ENCODE data around the gene SLC10A2. TPM values are rescaled to one million over a fixed set of nuclear protein-coding genes. Genes with fewer than 3 reads are reported as not detected.

SLC10A2 gene
- total and polyA plus RNA-seq, 4 donors: not detected

DNA sequence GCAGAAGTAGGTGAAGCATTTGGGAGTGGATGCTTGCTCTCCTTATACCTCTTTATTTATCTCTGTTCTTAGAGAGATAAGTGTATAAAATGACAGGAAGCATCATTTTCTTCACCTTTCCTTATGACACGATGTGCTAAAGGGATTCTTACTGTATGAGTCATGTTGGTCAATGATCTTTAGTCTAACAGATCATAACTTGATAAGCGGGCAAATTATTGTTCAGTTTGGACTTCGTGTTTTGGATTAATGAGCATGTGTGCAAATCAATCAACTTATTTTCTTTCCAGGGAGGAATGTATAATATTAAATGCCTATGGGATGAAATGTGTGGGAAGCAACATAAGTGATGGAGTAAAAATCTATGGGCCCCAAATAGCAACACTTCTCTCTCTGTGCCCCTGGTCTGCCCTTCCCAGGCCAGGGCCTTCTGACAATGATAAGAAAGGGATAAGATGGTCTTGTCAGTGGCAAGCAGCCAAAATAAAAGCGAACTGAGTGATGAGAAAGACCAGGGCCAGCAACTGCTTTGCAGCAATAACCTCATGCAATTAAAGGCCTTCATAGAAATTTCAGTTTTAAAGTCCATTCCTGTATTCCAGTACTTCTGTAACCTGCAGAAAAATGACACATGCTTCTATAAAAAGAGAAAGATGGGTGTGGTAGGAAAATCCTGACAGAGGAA, 61.4 kb downstream of the SLC10A2 start:
- Histone ChIP-seq H3K4me1 (ENCODE audit: control insufficient read depth in 4 of 4, insufficient read depth in 4 of 4, low read length in 3 of 4) (no peaks in the 10 kb centered on the region), H3K36me3 (ENCODE audit: control insufficient read depth in 4 of 4, insufficient read depth in 3 of 4, low read depth in 1 of 4, low read length in 3 of 4) (no peaks in the 10 kb centered on the region), H3K27me3 (ENCODE audit: control insufficient read depth in 4 of 4, insufficient read depth in 4 of 4, low read length in 3 of 4) (no peaks in the 10 kb centered on the region), H3K4me3 (ENCODE audit: low read depth in 1 of 3, low read length in 3 of 3) (no peak overlapping the region), H3K9me3 (ENCODE audit: control insufficient read depth in 4 of 4, low read length in 3 of 4) (no peaks in the 10 kb centered on the region), H3K9ac (ENCODE audit: low read depth in 1 of 2, low read length in 2 of 2) (no peak overlapping the region), H3K27ac (ENCODE audit: low read depth in 1 of 2, low read length in 2 of 2) (no peak overlapping the region)
- DNase-seq (ENCODE audit: low spot score): no peak
- 64% methylated on average over 4 of the region's 4 CpGs for WGBS
- TF ChIP-seq EGR1 (IDR thresholded peaks at IDR 0.05; ENCODE audit: low read depth in 2 of 2) (no peak), NR2F2 (IDR thresholded peaks at IDR 0.05) (no peak)

DNA sequence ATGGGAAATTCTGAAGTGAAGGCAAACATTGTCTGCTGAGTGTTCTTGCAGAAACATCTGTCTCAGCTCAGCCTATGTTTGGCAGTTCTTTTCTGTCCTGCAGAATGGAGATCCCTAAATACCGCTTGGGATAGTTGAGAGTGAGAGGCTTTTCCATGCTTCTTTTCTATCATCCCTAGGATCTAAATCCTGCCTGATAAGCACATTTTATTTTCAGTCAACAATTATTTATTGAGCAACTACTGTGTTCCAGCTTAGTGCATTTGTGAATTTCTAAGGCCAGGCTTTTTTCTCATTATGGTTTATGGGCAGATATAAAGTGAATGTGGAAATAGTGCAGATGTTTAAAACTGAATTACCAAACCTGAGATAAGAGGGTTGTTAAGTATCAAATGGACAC, 62.6 kb downstream of the SLC10A2 start:
- Histone ChIP-seq H3K27me3 (ENCODE audit: control insufficient read depth in 4 of 4, insufficient read depth in 4 of 4, low read length in 3 of 4) (no peaks in the 10 kb centered on the region), H3K4me3 (ENCODE audit: low read depth in 1 of 3, low read length in 3 of 3) (no peak overlapping the region), H3K4me1 (ENCODE audit: control insufficient read depth in 4 of 4, insufficient read depth in 4 of 4, low read length in 3 of 4) (no peaks in the 10 kb centered on the region), H3K27ac (ENCODE audit: low read depth in 1 of 2, low read length in 2 of 2) (no peak overlapping the region), H3K36me3 (ENCODE audit: control insufficient read depth in 4 of 4, insufficient read depth in 3 of 4, low read depth in 1 of 4, low read length in 3 of 4) (no peaks in the 10 kb centered on the region), H3K9ac (ENCODE audit: low read depth in 1 of 2, low read length in 2 of 2) (no peak overlapping the region), H3K9me3 (ENCODE audit: control insufficient read depth in 4 of 4, low read length in 3 of 4) (no peaks in the 10 kb centered on the region)
- 86% methylated on average over 1 of the region's 1 CpG for WGBS
- no peak for TF ChIP-seq NR2F2 (IDR thresholded peaks at IDR 0.05)
- no peak for TF ChIP-seq HNF4G (IDR thresholded peaks at IDR 0.05)
- TF ChIP-seq, protein P1, sequence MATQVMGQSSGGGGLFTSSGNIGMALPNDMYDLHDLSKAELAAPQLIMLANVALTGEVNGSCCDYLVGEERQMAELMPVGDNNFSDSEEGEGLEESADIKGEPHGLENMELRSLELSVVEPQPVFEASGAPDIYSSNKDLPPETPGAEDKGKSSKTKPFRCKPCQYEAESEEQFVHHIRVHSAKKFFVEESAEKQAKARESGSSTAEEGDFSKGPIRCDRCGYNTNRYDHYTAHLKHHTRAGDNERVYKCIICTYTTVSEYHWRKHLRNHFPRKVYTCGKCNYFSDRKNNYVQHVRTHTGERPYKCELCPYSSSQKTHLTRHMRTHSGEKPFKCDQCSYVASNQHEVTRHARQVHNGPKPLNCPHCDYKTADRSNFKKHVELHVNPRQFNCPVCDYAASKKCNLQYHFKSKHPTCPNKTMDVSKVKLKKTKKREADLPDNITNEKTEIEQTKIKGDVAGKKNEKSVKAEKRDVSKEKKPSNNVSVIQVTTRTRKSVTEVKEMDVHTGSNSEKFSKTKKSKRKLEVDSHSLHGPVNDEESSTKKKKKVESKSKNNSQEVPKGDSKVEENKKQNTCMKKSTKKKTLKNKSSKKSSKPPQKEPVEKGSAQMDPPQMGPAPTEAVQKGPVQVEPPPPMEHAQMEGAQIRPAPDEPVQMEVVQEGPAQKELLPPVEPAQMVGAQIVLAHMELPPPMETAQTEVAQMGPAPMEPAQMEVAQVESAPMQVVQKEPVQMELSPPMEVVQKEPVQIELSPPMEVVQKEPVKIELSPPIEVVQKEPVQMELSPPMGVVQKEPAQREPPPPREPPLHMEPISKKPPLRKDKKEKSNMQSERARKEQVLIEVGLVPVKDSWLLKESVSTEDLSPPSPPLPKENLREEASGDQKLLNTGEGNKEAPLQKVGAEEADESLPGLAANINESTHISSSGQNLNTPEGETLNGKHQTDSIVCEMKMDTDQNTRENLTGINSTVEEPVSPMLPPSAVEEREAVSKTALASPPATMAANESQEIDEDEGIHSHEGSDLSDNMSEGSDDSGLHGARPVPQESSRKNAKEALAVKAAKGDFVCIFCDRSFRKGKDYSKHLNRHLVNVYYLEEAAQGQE (IDR thresholded peaks at IDR 0.05): no peak
- no peak for TF ChIP-seq JUND (IDR thresholded peaks at IDR 0.05)
- no peak for TF ChIP-seq EGR1 (IDR thresholded peaks at IDR 0.05; ENCODE audit: low read depth in 2 of 2)
- no peak for TF ChIP-seq HNF4A (conservative IDR thresholded peaks at IDR 0.05)
- TF ChIP-seq, protein P2, sequence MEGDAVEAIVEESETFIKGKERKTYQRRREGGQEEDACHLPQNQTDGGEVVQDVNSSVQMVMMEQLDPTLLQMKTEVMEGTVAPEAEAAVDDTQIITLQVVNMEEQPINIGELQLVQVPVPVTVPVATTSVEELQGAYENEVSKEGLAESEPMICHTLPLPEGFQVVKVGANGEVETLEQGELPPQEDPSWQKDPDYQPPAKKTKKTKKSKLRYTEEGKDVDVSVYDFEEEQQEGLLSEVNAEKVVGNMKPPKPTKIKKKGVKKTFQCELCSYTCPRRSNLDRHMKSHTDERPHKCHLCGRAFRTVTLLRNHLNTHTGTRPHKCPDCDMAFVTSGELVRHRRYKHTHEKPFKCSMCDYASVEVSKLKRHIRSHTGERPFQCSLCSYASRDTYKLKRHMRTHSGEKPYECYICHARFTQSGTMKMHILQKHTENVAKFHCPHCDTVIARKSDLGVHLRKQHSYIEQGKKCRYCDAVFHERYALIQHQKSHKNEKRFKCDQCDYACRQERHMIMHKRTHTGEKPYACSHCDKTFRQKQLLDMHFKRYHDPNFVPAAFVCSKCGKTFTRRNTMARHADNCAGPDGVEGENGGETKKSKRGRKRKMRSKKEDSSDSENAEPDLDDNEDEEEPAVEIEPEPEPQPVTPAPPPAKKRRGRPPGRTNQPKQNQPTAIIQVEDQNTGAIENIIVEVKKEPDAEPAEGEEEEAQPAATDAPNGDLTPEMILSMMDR (IDR thresholded peaks at IDR 0.05; ENCODE audit: low read depth, low read length, missing input control): no peak
- no peak for TF ChIP-seq RXRA (IDR thresholded peaks at IDR 0.05)
- TF ChIP-seq, protein P3, sequence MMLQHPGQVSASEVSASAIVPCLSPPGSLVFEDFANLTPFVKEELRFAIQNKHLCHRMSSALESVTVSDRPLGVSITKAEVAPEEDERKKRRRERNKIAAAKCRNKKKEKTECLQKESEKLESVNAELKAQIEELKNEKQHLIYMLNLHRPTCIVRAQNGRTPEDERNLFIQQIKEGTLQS (IDR thresholded peaks at IDR 0.05): no peak
- TF ChIP-seq SP1 (IDR thresholded peaks at IDR 0.05): no peak
- TF ChIP-seq, protein P4, sequence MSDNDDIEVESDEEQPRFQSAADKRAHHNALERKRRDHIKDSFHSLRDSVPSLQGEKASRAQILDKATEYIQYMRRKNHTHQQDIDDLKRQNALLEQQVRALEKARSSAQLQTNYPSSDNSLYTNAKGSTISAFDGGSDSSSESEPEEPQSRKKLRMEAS (IDR thresholded peaks at IDR 0.05): no peak
- TF ChIP-seq, protein P5, sequence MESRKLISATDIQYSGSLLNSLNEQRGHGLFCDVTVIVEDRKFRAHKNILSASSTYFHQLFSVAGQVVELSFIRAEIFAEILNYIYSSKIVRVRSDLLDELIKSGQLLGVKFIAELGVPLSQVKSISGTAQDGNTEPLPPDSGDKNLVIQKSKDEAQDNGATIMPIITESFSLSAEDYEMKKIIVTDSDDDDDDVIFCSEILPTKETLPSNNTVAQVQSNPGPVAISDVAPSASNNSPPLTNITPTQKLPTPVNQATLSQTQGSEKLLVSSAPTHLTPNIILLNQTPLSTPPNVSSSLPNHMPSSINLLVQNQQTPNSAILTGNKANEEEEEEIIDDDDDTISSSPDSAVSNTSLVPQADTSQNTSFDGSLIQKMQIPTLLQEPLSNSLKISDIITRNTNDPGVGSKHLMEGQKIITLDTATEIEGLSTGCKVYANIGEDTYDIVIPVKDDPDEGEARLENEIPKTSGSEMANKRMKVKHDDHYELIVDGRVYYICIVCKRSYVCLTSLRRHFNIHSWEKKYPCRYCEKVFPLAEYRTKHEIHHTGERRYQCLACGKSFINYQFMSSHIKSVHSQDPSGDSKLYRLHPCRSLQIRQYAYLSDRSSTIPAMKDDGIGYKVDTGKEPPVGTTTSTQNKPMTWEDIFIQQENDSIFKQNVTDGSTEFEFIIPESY (IDR thresholded peaks at IDR 0.05): no peak
- no peak for TF ChIP-seq TAF1 (conservative IDR thresholded peaks at IDR 0.05)
- no peak for TF ChIP-seq FOXA2 (IDR thresholded peaks at IDR 0.05)
- DNase-seq (ENCODE audit: low spot score): no peak
